ENCODE measurements around the gene ADAT3. TPM values are rescaled to one million over a fixed set of nuclear protein-coding genes. Genes with fewer than 3 reads are reported as not detected.

The ADAT3 gene
- polyA plus RNA-seq, 1 of the 3 experiments (the other 2 are of a cell fraction) = 2.8 TPM

DNA sequence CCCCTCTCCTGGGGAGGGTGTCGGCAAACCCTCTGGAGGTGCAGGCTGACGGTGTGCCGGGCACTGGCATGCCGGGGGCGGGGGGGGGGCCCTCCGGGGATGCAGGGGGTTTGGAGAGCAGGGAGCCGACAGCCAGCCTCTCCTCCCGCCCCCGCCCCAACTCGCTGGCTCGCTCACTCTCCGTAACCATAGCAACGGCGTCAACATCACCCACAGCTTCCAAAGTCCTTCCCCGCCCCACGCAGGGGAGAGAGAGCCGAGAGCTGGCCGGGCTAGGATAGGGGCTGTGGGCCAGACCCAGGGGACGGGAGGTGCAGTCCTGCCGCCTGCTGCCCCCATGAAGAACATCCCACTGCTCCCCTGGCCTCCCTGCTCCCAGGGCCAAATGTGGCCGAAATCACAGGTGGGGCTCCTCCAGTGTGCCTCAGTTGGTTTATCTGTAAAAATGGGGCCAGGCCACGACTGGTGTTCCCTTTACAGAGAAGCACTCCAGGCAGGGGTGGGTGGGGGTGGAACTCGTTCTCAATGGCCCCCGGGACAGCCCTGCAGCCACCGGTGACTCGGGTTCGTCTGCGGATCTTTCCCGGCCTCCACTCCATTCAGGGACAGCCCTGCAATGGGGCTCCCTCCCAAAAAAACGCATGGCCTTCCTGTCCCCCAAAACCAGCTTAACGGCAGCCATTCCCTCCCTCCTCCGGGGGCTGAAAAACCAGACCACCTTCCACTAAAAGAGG, 45.0 kb upstream of the ADAT3 start:
- Histone ChIP-seq H3F3A (replicated peaks; ENCODE audit: insufficient read depth) (peaks cover 7% of the 10 kb centered on the region), H3K9me2 (no peaks in the 10 kb centered on the region), H3K4me2 (peak overlapping the region; percentile 98), H3K4me1 (ENCODE audit: control insufficient read depth in 1 of 2, insufficient read depth in 2 of 2, low read depth in 1 of 2, low read length in 1 of 2) (peaks cover 36 to 62% of the 10 kb centered on the region in 2 experiments; a peak in 3 of 4 replicates), H2AFZ (ENCODE audit: low read depth) (no peak overlapping the region), H3K9ac (peak overlapping the region; percentile 87; the same call in 1 of the 2 replicates), H3K79me2 (ENCODE audit: insufficient read depth) (peaks cover 82% of the 10 kb centered on the region), H3K36me3 (replicated peaks in 1 of 2; ENCODE audit: control insufficient read depth in 1 of 2, insufficient read depth in 2 of 2, low read length in 1 of 2) (no peaks in the 10 kb centered on the region), H3K4me3 (ENCODE audit: low read depth in 2 of 2, low read length in 1 of 2) (peak overlapping the region; percentile 81 to 90; a peak in 3 of 4 replicates), H4K20me1 (ENCODE audit: insufficient read depth) (peaks cover 71% of the 10 kb centered on the region), H3K27ac (ENCODE audit: low read depth in 2 of 2, low read length in 1 of 2) (peak overlapping the region in 1 of 2 experiments; percentile 32; a peak in 1 of 4 replicates), H3K9me3 (no peaks in the 10 kb centered on the region), H3K27me3 (ENCODE audit: insufficient read depth) (no peaks in the 10 kb centered on the region)
- peak; percentile 76 for DNase-seq
- 57% methylated on average over 3 of the region's 32 CpGs for WGBS (ENCODE audit: low lambda C conversion rate)
- CTCF ChIA-PET = interaction anchor here (0.9 to 2.0 kb wide), 3 partner anchors 11 to 34 kb away, joined by 3 to 8 read pairs (median 3); partner anchors contain the start of gene REXO1
- TF ChIP-seq FOXJ3 (CRISPR knock-in tag; IDR thresholded peaks at IDR 0.05) (no peak), SMC3 (IDR thresholded peaks at IDR 0.05; ENCODE audit: low read depth, low read length) (no peak), ELF1 (IDR thresholded peaks at IDR 0.05) (no peak), RXRA (IDR thresholded peaks at IDR 0.05; ENCODE audit: borderline replicate concordance, low read depth) (no peak), JUND (IDR thresholded peaks at IDR 0.05) (no peak), MXI1 (IDR thresholded peaks at IDR 0.05; ENCODE audit: low read depth, low read length) (no peak), RCOR1 (IDR thresholded peaks at IDR 0.05; ENCODE audit: low read length) (no peak), FOXM1 (IDR thresholded peaks at IDR 0.05; ENCODE audit: low read depth) (no peak), RAD21 (IDR thresholded peaks at IDR 0.05; ENCODE audit: low read length) (no peak), NFIC (IDR thresholded peaks at IDR 0.05; ENCODE audit: borderline replicate concordance) (no peak), YY1 (IDR thresholded peaks at IDR 0.05; ENCODE audit: low read depth) (no peak)
- TF ChIP-seq, protein P1, sequence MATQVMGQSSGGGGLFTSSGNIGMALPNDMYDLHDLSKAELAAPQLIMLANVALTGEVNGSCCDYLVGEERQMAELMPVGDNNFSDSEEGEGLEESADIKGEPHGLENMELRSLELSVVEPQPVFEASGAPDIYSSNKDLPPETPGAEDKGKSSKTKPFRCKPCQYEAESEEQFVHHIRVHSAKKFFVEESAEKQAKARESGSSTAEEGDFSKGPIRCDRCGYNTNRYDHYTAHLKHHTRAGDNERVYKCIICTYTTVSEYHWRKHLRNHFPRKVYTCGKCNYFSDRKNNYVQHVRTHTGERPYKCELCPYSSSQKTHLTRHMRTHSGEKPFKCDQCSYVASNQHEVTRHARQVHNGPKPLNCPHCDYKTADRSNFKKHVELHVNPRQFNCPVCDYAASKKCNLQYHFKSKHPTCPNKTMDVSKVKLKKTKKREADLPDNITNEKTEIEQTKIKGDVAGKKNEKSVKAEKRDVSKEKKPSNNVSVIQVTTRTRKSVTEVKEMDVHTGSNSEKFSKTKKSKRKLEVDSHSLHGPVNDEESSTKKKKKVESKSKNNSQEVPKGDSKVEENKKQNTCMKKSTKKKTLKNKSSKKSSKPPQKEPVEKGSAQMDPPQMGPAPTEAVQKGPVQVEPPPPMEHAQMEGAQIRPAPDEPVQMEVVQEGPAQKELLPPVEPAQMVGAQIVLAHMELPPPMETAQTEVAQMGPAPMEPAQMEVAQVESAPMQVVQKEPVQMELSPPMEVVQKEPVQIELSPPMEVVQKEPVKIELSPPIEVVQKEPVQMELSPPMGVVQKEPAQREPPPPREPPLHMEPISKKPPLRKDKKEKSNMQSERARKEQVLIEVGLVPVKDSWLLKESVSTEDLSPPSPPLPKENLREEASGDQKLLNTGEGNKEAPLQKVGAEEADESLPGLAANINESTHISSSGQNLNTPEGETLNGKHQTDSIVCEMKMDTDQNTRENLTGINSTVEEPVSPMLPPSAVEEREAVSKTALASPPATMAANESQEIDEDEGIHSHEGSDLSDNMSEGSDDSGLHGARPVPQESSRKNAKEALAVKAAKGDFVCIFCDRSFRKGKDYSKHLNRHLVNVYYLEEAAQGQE (IDR thresholded peaks at IDR 0.05; ENCODE audit: low read depth, low read length) = no peak
- TF ChIP-seq, protein P2, sequence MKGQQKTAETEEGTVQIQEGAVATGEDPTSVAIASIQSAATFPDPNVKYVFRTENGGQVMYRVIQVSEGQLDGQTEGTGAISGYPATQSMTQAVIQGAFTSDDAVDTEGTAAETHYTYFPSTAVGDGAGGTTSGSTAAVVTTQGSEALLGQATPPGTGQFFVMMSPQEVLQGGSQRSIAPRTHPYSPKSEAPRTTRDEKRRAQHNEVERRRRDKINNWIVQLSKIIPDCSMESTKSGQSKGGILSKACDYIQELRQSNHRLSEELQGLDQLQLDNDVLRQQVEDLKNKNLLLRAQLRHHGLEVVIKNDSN (IDR thresholded peaks at IDR 0.05; ENCODE audit: borderline replicate concordance, low read depth) = no peak
- POLR2A ChIA-PET = interaction anchor here (0.6 kb wide), 1 partner anchor 267 kb away, joined by 5 read pairs; no protein-coding TSS in a partner anchor
